Testis (tissue), 3 donors: ENCODE results near the gene SSNA1. TPM values are rescaled to one million over a fixed set of nuclear protein-coding genes. Genes with fewer than 3 reads are reported as not detected.

Source experiments
- DNase-seq: peaks from one replicate; pipeline ENCODE4 v3.0.0-alpha.2; 2019
- H3K27ac ChIP-seq, 2 donors: fragments of 200-600 bp; sonication (generic); one replicate each; pipeline ENCODE4 v1.5.1; 2019
- H3K27me3 ChIP-seq: fragments of 200-600 bp; sonication (generic); one replicate; pipeline ENCODE4 v1.5.1; 2019
- H3K36me3 ChIP-seq: fragments of 200-600 bp; sonication (generic); one replicate; pipeline ENCODE4 v1.5.1; 2017; ENCODE audit warnings: low read depth; ENCODE audit errors: missing control alignments
- H3K4me1 ChIP-seq: fragments of 200-600 bp; sonication (generic); one replicate; pipeline ENCODE4 v1.5.1; 2019
- H3K4me3 ChIP-seq, 2 donors: fragments of 200-600 bp; sonication (generic); one replicate each; pipeline ENCODE4 v1.5.1; 2017 to 2019
- H3K9me3 ChIP-seq: fragments of 200-600 bp; sonication (generic); one replicate; pipeline ENCODE4 v1.5.1; 2017
- POLR2A ChIP-seq: fragments of 450-650 bp; IDR thresholded peaks from one replicate; pipeline ENCODE4 v1.6.1; 2017; ENCODE audit warnings: antibody characterized with exemption, mild to moderate bottlenecking, moderate library complexity
- WGBS, 2 donors: methylation state at CpG; one replicate each; pipeline ENCODE4 v1.1.5; 2018; 5-methylcytosine and 5-hydroxymethylcytosine counted together
- intact Hi-C: fragments of 100-400 bp; cut with DNase I; formaldehyde crosslinking; loops from one replicate; pipeline ENCODE4 v1.15.1; 2023; ENCODE audit warnings: low total_unique reads
- polyA plus RNA-seq: library from polyadenylated mRNA; stranded (reverse); fragments of 350-450 nt; fragmentation: Illumina TruSeq; extraction: RNeasy Lipid Tissue Mini Kit (QIAGEN cat#74804); gene quantifications from one replicate; pipeline ENCODE4 v1.2.3, GENCODE V29; 2014; ENCODE audit warnings: low read depth, low replicate concordance; ENCODE audit not compliant: insufficient read depth
- total RNA-seq, 2 donors: library from RNA; depleted of rRNA; stranded (reverse); fragments of >200 nt; gene quantifications; one replicate each; pipeline ENCODE4 v1.2.3, GENCODE V29; 2016
- TF ChIP-seq, protein P1 (sequence below), 3 experiments: fragments of 450-650 bp in 2 of 3; fragments of 200-600 bp in 1 of 3; sonication (generic) in 1 of 3; IDR thresholded peaks; one replicate each; pipeline ENCODE4 v1.5.1; 2016 to 2019; ENCODE audit warnings: antibody characterized with exemption in 3 of 3, mild to moderate bottlenecking in 2 of 3, moderate library complexity in 1 of 3

The SSNA1 gene
- total and polyA plus RNA-seq, 3 donors from 2014 or later = 134 to 211 (median 137) TPM

DNA sequence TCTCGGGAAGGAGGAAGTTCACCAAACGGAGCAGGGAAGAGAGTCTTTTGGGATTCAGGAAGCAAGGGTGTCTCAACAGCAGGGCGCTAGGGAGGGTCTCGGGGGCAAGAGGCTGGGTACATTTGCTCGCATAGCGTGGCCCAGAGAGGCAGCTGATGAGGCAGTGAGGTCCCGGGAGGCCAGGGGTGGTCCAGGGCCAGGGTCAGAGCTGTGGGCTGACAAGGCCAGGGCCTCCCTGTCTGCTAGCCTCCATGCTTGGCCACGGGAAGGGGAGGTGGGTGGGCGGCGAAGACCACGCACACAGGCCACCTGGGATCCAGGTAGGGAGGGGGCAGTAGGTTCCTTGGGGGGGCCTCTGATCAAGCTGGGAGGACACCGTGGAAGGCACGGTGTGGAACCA is 23.1 kb downstream of the SSNA1 start:
- 80 to 82% methylated on average over 13 of the region's 13 CpGs for WGBS, 2 donors

DNA sequence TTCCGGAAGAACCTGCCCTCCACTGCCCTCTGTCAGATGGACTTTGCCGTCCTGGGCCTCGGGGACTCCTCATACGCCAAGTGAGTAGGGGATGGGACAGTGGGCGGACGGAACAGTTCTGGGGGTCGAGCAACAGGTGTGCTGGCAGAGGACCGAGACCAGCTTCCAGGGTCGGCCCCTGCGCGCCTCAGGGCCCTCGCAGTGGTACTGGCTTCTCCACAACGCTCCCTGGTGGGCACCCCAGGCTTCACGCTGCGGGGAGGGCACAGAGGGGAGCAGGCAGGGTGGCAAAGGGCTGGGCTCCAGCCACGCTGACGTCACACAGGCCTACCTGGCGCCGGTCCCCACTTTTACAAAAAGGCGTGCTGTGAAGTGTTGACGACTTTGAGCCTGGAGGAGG is 24.0 kb downstream of the SSNA1 start:
- Histone ChIP-seq H3K4me3 (no peak overlapping the region), H3K4me1 (peaks cover 9% of the 10 kb centered on the region), H3K9me3 (no peaks in the 10 kb centered on the region), H3K36me3 (no peaks in the 10 kb centered on the region), H3K27ac (no peak overlapping the region), H3K27me3 (no peaks in the 10 kb centered on the region)
- 80 to 88% methylated on average over 2 to 21 of the region's 21 CpGs for WGBS, 2 donors
- intact Hi-C loops = no loop called here
- DNase-seq = no peak
- TF ChIP-seq, protein P1, sequence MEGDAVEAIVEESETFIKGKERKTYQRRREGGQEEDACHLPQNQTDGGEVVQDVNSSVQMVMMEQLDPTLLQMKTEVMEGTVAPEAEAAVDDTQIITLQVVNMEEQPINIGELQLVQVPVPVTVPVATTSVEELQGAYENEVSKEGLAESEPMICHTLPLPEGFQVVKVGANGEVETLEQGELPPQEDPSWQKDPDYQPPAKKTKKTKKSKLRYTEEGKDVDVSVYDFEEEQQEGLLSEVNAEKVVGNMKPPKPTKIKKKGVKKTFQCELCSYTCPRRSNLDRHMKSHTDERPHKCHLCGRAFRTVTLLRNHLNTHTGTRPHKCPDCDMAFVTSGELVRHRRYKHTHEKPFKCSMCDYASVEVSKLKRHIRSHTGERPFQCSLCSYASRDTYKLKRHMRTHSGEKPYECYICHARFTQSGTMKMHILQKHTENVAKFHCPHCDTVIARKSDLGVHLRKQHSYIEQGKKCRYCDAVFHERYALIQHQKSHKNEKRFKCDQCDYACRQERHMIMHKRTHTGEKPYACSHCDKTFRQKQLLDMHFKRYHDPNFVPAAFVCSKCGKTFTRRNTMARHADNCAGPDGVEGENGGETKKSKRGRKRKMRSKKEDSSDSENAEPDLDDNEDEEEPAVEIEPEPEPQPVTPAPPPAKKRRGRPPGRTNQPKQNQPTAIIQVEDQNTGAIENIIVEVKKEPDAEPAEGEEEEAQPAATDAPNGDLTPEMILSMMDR (IDR thresholded peaks at IDR 0.05) = no peak
- TF ChIP-seq POLR2A = no peak

More for the DNA sequence above, 23.1 kb downstream of the SSNA1 start:
- no peak overlapping the region for H3K4me3 ChIP-seq
- DNase-seq = no peak
- no peaks in the 10 kb centered on the region for H3K36me3 ChIP-seq
- intact Hi-C loops = no loop called here
- H3K27ac ChIP-seq = no peak overlapping the region
- H3K9me3 ChIP-seq = no peaks in the 10 kb centered on the region
- TF ChIP-seq, protein P1 (IDR thresholded peaks at IDR 0.05) = no peak
- TF ChIP-seq POLR2A = no peak
- peaks cover 11% of the 10 kb centered on the region for H3K4me1 ChIP-seq
- H3K27me3 ChIP-seq = no peaks in the 10 kb centered on the region

DNA sequence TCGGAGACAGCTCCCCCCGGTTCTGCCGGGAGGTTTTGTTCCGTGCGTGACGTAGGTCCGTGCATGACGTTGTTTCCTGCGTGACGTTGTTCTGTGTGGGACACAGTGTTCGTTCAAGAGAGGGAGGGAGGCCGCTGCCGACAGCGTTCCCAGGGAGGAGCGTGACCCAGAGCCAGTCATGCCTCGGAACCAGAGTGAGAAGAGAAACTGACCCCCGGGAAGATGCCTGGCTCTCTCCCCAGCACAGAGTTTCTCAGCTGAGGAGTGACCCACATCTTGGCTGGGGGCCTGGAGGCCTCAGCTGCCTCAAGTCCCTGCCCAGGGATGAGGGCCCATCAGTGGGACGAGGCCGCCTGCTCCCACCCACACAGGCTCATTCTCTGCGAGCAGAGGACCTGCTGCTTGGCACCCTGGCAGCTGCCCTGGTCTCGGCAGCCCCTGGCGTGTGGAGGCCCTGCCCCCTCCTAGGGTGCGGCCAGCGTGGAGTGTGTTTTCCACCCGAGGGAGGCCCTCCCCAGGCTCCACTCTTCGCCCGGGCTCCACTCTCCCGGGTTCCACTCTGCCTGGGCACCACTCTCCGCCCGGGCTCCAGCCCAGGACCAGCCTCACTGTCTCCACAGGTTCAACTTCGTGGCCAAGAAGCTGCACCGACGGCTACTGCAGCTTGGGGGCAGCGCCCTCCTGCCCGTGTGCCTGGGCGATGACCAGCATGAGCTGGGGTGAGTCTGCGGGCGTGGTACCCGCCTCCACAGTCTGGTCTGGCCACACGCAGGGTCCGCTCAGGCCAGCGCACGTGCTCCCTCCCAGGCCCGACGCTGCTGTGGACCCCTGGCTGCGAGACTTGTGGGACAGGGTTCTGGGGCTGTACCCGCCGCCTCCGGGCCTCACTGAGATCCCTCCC is 24.9 kb downstream of the SSNA1 start:
- H3K27ac ChIP-seq = no peak overlapping the region
- H3K36me3 ChIP-seq = no peaks in the 10 kb centered on the region
- no peak overlapping the region for H3K4me3 ChIP-seq
- TF ChIP-seq POLR2A = no peak
- TF ChIP-seq, protein P1 (IDR thresholded peaks at IDR 0.05) = no peak
- H3K4me1 ChIP-seq = peaks cover 9% of the 10 kb centered on the region
- intact Hi-C loops = no loop called here
- WGBS, 2 donors = 90 to 94% methylated on average over 21 to 32 of the region's 49 CpGs
- no peaks in the 10 kb centered on the region for H3K27me3 ChIP-seq
- DNase-seq = no peak
- no peaks in the 10 kb centered on the region for H3K9me3 ChIP-seq

DNA sequence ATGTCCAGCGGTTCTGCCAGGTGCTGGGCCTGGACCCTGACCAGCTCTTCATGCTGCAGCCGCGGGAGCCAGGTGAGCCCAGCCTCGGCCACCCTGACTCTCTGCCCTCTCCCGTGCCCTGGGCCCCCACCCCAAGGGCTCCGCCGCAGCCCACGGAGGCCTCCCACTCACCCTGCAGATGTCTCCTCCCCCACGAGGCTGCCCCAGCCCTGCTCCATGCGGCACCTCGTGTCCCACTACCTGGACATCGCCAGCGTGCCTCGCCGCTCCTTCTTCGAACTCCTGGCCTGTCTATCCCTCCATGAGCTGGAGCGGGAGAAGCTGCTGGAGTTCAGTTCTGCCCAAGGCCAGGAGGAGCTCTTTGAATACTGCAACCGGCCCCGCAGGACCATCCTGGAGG is 26.1 kb downstream of the SSNA1 start:
- Histone ChIP-seq H3K4me3 (no peak overlapping the region), H3K27me3 (no peaks in the 10 kb centered on the region), H3K27ac (no peak overlapping the region), H3K9me3 (no peaks in the 10 kb centered on the region), H3K4me1 (peaks cover 14% of the 10 kb centered on the region), H3K36me3 (no peaks in the 10 kb centered on the region)
- 76 to 86% methylated on average over 10 to 19 of the region's 19 CpGs for WGBS, 2 donors
- DNase-seq = no peak
- no peak for TF ChIP-seq POLR2A
- TF ChIP-seq, protein P1 (IDR thresholded peaks at IDR 0.05) = no peak
- intact Hi-C loops = no loop called here
